Left lung (tissue), 10 donors: ENCODE results near the gene RYR3. TPM values are rescaled to one million over a fixed set of nuclear protein-coding genes. Genes with fewer than 3 reads are reported as not detected.

Experiments used
- ATAC-seq: fragments of 200-7000 bp; cut with Tn5 transposase; one replicate; pipeline ENCODE4 v1.9.1; 2020; ENCODE audit warnings: moderate library complexity
- DNase-seq, 4 donors: peaks; one replicate each; pipeline ENCODE4 v3.0.0-alpha.2; 2013 to 2020
- H3K27ac ChIP-seq, 2 donors: fragments of 200-600 bp; sonication (generic) in 1 of 2; one replicate each; pipeline versions ENCODE4 v1.5.0 to v1.8.0; 2020 to 2021
- H3K27me3 ChIP-seq, 2 donors: fragments of 200-600 bp; sonication (generic) in 1 of 2; one replicate each; pipeline versions ENCODE4 v1.5.0 to v1.8.0; 2020 to 2021
- H3K36me3 ChIP-seq, 2 donors: fragments of 200-600 bp; sonication (generic) in 1 of 2; one replicate each; pipeline versions ENCODE4 v1.5.0 to v1.8.0; 2020 to 2021
- H3K4me1 ChIP-seq, 2 donors: fragments of 200-600 bp; one replicate each; pipeline ENCODE4 v1.8.0; 2021
- H3K4me3 ChIP-seq, 2 donors: fragments of 200-600 bp; sonication (generic) in 1 of 2; one replicate each; pipeline versions ENCODE4 v1.5.0 to v1.8.0; 2020 to 2021; ENCODE audit warnings: mild to moderate bottlenecking in 1 of 2
- H3K9me3 ChIP-seq, 2 donors: fragments of 200-600 bp; sonication (generic) in 1 of 2; one replicate each; pipeline versions ENCODE4 v1.5.0 to v1.8.0; 2020 to 2021
- intact Hi-C, 2 donors: fragments of 100-400 bp; cut with DNase I; formaldehyde crosslinking; loops; one replicate each; pipeline versions ENCODE4 v1.11.2 to v1.14.2; 2022
- polyA plus RNA-seq, 6 donors: library from polyadenylated mRNA; unstranded; fragments of 120-200 nt; gene quantifications; one replicate each; pipeline ENCODE4 v1.2.1, GENCODE V29; 2013; ENCODE audit not compliant: insufficient read length in 6 of 6
- total RNA-seq, 2 donors: library from RNA; stranded (reverse); fragmentation: NEBNext Ultra II Directional; extraction: Animal tissue kit (Norgen Biotek cat#: 25700); gene quantifications; one replicate each; pipeline ENCODE4 v1.2.1, GENCODE V29; 2021
- TF ChIP-seq, protein P1 (sequence below), 2 donors: fragments of 200-600 bp; sonication (generic) in 1 of 2; IDR thresholded peaks; one replicate each; pipeline versions ENCODE4 v1.5.0 to v1.8.0; 2021; ENCODE audit warnings: antibody characterized with exemption in 2 of 2
- donor health status: DM: no; HTN: yes; CAD: no.
- donor health status: DM: no; HTN: no; CAD: no.

RYR3 gene
- total and polyA plus RNA-seq, 8 donors, result 0.24 to 12.6 (median 8.6) TPM

DNA sequence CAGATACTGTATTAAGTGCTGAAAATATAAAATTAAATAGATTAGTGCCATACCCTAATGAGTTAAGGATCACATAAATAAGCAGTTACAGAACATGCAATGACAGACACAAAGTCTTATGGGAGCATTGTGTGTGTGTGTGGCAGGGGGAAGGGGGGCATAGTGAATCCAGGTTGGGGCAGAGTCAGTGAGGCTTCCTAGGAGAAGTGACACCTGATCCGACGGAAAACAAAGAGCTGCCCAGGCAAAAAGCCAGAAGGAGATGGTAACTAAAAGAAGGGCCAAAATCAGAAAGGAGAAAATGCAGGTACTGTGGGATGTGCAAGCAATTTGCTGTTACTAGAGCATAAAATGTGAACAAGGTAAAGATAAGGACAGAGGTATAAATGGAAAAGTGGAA lies 577.4 kb downstream of the RYR3 start:
- Histone ChIP-seq H3K4me3 (no peak overlapping the region), H3K4me1 (no peaks in the 10 kb centered on the region), H3K36me3 (no peaks in the 10 kb centered on the region), H3K27ac (no peak overlapping the region), H3K9me3 (peaks cover 0 to 8% of the 10 kb centered on the region in 2 donors), H3K27me3 (no peaks in the 10 kb centered on the region)
- ATAC-seq (no peak), DNase-seq (no peak)
- intact Hi-C loops, result no loop called here
- TF ChIP-seq, protein P1, sequence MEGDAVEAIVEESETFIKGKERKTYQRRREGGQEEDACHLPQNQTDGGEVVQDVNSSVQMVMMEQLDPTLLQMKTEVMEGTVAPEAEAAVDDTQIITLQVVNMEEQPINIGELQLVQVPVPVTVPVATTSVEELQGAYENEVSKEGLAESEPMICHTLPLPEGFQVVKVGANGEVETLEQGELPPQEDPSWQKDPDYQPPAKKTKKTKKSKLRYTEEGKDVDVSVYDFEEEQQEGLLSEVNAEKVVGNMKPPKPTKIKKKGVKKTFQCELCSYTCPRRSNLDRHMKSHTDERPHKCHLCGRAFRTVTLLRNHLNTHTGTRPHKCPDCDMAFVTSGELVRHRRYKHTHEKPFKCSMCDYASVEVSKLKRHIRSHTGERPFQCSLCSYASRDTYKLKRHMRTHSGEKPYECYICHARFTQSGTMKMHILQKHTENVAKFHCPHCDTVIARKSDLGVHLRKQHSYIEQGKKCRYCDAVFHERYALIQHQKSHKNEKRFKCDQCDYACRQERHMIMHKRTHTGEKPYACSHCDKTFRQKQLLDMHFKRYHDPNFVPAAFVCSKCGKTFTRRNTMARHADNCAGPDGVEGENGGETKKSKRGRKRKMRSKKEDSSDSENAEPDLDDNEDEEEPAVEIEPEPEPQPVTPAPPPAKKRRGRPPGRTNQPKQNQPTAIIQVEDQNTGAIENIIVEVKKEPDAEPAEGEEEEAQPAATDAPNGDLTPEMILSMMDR (IDR thresholded peaks at IDR 0.05), result no peak

DNA sequence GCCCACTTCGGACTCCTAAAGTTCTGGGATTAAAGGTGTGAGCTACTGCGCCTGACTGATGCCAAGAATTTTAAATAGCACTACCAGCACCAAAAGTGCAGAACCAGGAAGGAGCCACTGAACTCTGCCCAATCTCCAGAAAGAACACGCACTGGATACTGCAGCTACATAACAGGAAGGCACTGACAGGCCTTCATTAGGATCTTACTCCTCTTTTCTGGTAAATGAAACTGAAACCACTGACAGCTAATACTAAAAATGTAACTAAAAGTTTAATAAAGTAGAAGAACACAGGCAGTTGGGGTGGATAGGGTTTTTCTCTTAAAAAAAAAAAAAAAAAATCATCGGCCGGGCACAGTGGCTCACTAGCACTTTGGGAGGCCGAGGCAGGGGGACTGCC lies 583.4 kb downstream of the RYR3 start:
- Histone ChIP-seq H3K36me3 (no peaks in the 10 kb centered on the region), H3K4me3 (no peak overlapping the region), H3K4me1 (no peaks in the 10 kb centered on the region), H3K27ac (no peak overlapping the region), H3K9me3 (no peaks in the 10 kb centered on the region), H3K27me3 (no peaks in the 10 kb centered on the region)
- DNase-seq (no peak), ATAC-seq (no peak)
- intact Hi-C loops, result no loop called here
- TF ChIP-seq, protein P1 (IDR thresholded peaks at IDR 0.05), result no peak

DNA sequence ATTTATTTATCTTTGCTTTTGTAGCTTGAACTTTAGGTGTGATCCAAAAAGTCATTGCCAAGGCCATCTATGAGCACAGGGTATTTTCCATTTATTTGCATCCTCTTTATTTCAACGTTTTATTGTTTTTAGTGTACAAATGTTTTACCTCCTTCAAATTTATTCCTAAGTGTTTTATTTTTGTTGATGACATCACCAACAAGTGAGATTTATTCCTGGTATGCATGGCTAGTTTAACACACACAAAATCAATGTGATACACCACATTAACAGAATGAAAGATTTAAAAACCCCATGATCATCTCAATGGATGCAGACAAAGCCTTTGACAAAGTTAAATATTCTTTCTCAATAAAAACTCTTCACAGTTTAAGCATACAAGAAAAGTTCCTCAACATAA lies 591.3 kb downstream of the RYR3 start:
- Histone ChIP-seq H3K9me3 (no peaks in the 10 kb centered on the region), H3K4me1 (no peaks in the 10 kb centered on the region), H3K27ac (no peak overlapping the region), H3K36me3 (no peaks in the 10 kb centered on the region), H3K27me3 (no peaks in the 10 kb centered on the region), H3K4me3 (no peak overlapping the region)
- ATAC-seq (no peak), DNase-seq (no peak)
- intact Hi-C loops, result no loop called here
- TF ChIP-seq, protein P1 (IDR thresholded peaks at IDR 0.05), result no peak

DNA sequence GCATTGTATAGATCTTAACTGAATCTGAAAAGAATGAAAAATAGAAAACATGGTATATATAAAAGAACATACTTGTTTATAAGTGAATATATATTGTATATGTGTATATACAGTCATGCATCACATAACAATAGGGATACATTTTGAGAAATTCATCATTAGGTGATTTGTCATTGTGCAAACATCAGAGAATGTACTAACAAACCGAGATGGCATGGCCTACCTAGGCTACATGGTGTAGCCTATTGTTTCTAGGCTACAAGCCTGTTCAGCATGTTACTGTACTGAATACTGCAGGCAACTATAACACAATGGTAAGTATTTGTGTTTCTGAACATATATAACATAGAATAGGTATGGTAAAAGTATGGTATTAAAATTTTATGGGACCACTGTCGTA lies 592.9 kb downstream of the RYR3 start:
- intact Hi-C loops, result no loop called here
- H3K27ac ChIP-seq, result no peak overlapping the region

DNA sequence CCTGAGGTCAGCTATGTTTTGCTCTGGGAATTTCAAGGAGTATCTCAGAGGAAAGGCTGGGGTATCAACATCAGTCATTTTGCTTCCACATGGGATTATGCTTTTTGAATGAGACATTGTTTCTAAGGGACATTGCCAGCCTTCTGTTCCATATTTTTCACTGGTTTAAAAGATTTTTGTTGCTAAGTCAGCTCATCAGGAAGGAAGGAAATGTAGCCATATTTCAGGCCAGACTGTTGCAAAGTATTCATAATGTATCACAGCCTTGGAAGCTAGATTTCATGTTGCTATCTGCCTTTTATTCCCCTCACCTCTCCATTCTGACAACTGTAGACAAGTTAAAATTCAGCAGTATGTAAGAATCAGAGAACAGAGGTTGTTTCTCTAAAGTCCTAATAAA lies 596.6 kb downstream of the RYR3 start:
- H3K4me1 ChIP-seq, result no peaks in the 10 kb centered on the region
- H3K27me3 ChIP-seq, result no peaks in the 10 kb centered on the region
- no peak overlapping the region for H3K4me3 ChIP-seq
- no peak overlapping the region for H3K27ac ChIP-seq
- H3K36me3 ChIP-seq, result no peaks in the 10 kb centered on the region
- TF ChIP-seq, protein P1 (IDR thresholded peaks at IDR 0.05), result no peak
- ATAC-seq (no peak), DNase-seq (no peak)
- intact Hi-C loops, result no loop called here
- no peaks in the 10 kb centered on the region for H3K9me3 ChIP-seq

More for the DNA sequence above, 592.9 kb downstream of the RYR3 start:
- DNase-seq (no peak), ATAC-seq (no peak)
- Histone ChIP-seq H3K4me1 (no peaks in the 10 kb centered on the region), H3K36me3 (no peaks in the 10 kb centered on the region), H3K9me3 (no peaks in the 10 kb centered on the region), H3K27me3 (no peaks in the 10 kb centered on the region), H3K4me3 (no peak overlapping the region)
- TF ChIP-seq, protein P1 (IDR thresholded peaks at IDR 0.05), result no peak
